Measurements from ENCODE around the gene JAZF1.

DNA sequence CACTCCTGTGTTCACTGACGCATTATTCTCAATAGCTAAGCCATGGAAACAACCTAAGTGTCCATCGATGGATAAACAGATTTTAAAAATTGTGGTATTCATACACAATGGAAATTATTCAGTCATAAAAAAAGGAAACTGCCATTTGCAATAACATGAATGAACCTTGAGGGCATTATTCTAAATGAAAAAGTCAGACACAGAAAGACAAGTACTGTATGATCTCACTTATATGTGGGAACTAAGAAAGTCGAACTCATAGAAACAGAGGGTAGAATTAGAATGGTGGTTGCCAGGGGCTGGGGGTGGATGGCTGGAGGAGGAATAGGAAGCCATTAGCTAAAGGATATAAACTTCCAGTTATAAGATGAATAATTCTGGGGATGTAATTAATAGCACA, 71.8 kb downstream of the JAZF1 start:
- TF ChIP-seq CTCF (IDR thresholded peaks at IDR 0.05) (no peak), POLR2A (IDR thresholded peaks at IDR 0.05) (no peak), EP300 (IDR thresholded peaks at IDR 0.05) (no peak)
